ENCODE results near the gene RFLNA. TPM values are rescaled to one million over a fixed set of nuclear protein-coding genes. Genes with fewer than 3 reads are reported as not detected.

The RFLNA gene
- total and polyA plus RNA-seq, 2 donors (not counting 1 experiment from before 2014, with no cell fraction given), result 0.03 TPM; not detected in 1

GRCh38 chr12:124309231-124309630 is 14.3 kb downstream of the RFLNA start:
- Histone ChIP-seq H3K79me2 (ENCODE audit: control insufficient read depth, insufficient read depth, low read length) (no peaks in the 10 kb centered on the region), H3K27me3 (ENCODE audit: control insufficient read depth, insufficient read depth, low read length) (peaks cover 2% of the 10 kb centered on the region), H3K4me2 (ENCODE audit: extremely low read depth, insufficient read depth, low read length) (no peak overlapping the region), H3K36me3 (ENCODE audit: control insufficient read depth, insufficient read depth, low read length) (no peaks in the 10 kb centered on the region), H3K9ac (ENCODE audit: insufficient read depth, low read length) (no peak overlapping the region), H3K9me3 (ENCODE audit: control insufficient read depth, insufficient read depth, low read depth, low read length) (no peaks in the 10 kb centered on the region), H3K27ac (ENCODE audit: insufficient read depth, low read length) (no peak overlapping the region), H3K4me1 (ENCODE audit: control insufficient read depth, extremely low read depth, insufficient read depth, low read length) (no peaks in the 10 kb centered on the region), H3K4me3 (replicated peaks in 1 of 4; ENCODE audit: control extremely low read depth in 1 of 4, insufficient read depth in 1 of 4, low read depth in 3 of 4, low read length in 4 of 4) (no peak overlapping the region), H2AFZ (ENCODE audit: low read length) (no peak overlapping the region), H4K20me1 (ENCODE audit: control insufficient read depth, extremely low read depth, insufficient read depth, low read length) (no peaks in the 10 kb centered on the region)
- no peak for DNase-seq (ENCODE audit: low read depth in 2 of 2)
- TF ChIP-seq EZH2 (IDR thresholded peaks at IDR 0.05; ENCODE audit: low read length, missing control alignments) (no peak), CTCF (conservative IDR thresholded peaks at IDR 0.05 in 1 of 2, IDR thresholded peaks at IDR 0.05 in 1 of 2; ENCODE audit: low read depth in 1 of 2, low read length in 2 of 2) (no peak)

GRCh38 chr12:124309744-124310143 is 14.9 kb downstream of the RFLNA start:
- no peak for DNase-seq (ENCODE audit: low read depth in 2 of 2)
- H3K4me1 ChIP-seq (ENCODE audit: control insufficient read depth, extremely low read depth, insufficient read depth, low read length), result no peaks in the 10 kb centered on the region
- H3K79me2 ChIP-seq (ENCODE audit: control insufficient read depth, insufficient read depth, low read length), result no peaks in the 10 kb centered on the region

GRCh38 chr12:124310178-124310577 is 15.3 kb downstream of the RFLNA start:
- DNase-seq (ENCODE audit: low read depth in 2 of 2), result no peak
- H3K4me2 ChIP-seq (ENCODE audit: extremely low read depth, insufficient read depth, low read length), result no peak overlapping the region
- no peaks in the 10 kb centered on the region for H3K9me3 ChIP-seq (ENCODE audit: control insufficient read depth, insufficient read depth, low read depth, low read length)
- H3K4me3 ChIP-seq (replicated peaks in 1 of 4; ENCODE audit: control extremely low read depth in 1 of 4, insufficient read depth in 1 of 4, low read depth in 3 of 4, low read length in 4 of 4), result no peak overlapping the region
- H3K4me1 ChIP-seq (ENCODE audit: control insufficient read depth, extremely low read depth, insufficient read depth, low read length), result no peaks in the 10 kb centered on the region
- H3K27me3 ChIP-seq (ENCODE audit: control insufficient read depth, insufficient read depth, low read length), result peaks cover 5% of the 10 kb centered on the region
- no peak overlapping the region for H3K27ac ChIP-seq (ENCODE audit: insufficient read depth, low read length)
- TF ChIP-seq CTCF (conservative IDR thresholded peaks at IDR 0.05 in 1 of 2, IDR thresholded peaks at IDR 0.05 in 1 of 2; ENCODE audit: low read depth in 1 of 2, low read length in 2 of 2) (no peak), EZH2 (IDR thresholded peaks at IDR 0.05; ENCODE audit: low read length, missing control alignments) (no peak)
- no peak overlapping the region for H2AFZ ChIP-seq (ENCODE audit: low read length)
- no peaks in the 10 kb centered on the region for H3K36me3 ChIP-seq (ENCODE audit: control insufficient read depth, insufficient read depth, low read length)
- no peaks in the 10 kb centered on the region for H3K79me2 ChIP-seq (ENCODE audit: control insufficient read depth, insufficient read depth, low read length)
- H3K9ac ChIP-seq (ENCODE audit: insufficient read depth, low read length), result no peak overlapping the region
- no peaks in the 10 kb centered on the region for H4K20me1 ChIP-seq (ENCODE audit: control insufficient read depth, extremely low read depth, insufficient read depth, low read length)

More at GRCh38 chr12:124309744-124310143, 14.9 kb downstream of the RFLNA start:
- Histone ChIP-seq H2AFZ (ENCODE audit: low read length) (no peak overlapping the region), H4K20me1 (ENCODE audit: control insufficient read depth, extremely low read depth, insufficient read depth, low read length) (no peaks in the 10 kb centered on the region), H3K4me2 (ENCODE audit: extremely low read depth, insufficient read depth, low read length) (no peak overlapping the region), H3K36me3 (ENCODE audit: control insufficient read depth, insufficient read depth, low read length) (no peaks in the 10 kb centered on the region), H3K27ac (ENCODE audit: insufficient read depth, low read length) (no peak overlapping the region), H3K4me3 (replicated peaks in 1 of 4; ENCODE audit: control extremely low read depth in 1 of 4, insufficient read depth in 1 of 4, low read depth in 3 of 4, low read length in 4 of 4) (no peak overlapping the region), H3K9ac (ENCODE audit: insufficient read depth, low read length) (no peak overlapping the region), H3K27me3 (ENCODE audit: control insufficient read depth, insufficient read depth, low read length) (peaks cover 5% of the 10 kb centered on the region), H3K9me3 (ENCODE audit: control insufficient read depth, insufficient read depth, low read depth, low read length) (no peaks in the 10 kb centered on the region)
- TF ChIP-seq EZH2 (IDR thresholded peaks at IDR 0.05; ENCODE audit: low read length, missing control alignments) (no peak), CTCF (conservative IDR thresholded peaks at IDR 0.05 in 1 of 2, IDR thresholded peaks at IDR 0.05 in 1 of 2; ENCODE audit: low read depth in 1 of 2, low read length in 2 of 2) (no peak)
